NCI-H345 treated with DMSO at 0.1 percent for 48 hours (cell line): ENCODE measurements around the gene PGP.

Source experiments
- DNase-seq: peaks from one replicate; lab custom pipeline; 2025; ENCODE audit not compliant: unreplicated experiment; lab: John Stamatoyannopoulos, UW

PGP gene

DNA sequence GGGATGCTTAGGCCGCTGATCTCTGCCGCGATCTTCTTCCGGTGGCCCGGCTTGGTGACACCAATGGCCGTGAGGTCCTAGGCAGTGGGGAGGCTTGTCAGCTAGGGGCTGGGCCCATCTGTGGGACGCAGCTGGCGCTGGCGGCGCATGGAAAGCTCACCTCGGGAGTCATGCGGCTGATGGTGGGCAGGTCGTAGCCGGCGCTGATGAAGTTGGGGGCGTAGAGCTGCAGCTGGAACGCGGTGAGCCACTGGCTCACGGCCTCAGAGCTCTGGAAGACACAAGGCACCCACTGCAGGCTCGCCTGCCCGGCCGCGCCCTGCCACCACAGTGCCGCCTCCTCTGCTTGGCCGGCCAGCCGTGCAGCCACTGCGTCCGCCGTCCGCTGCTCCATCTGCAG is 31.0 kb downstream of the PGP start:
- DNase-seq = no peak

DNA sequence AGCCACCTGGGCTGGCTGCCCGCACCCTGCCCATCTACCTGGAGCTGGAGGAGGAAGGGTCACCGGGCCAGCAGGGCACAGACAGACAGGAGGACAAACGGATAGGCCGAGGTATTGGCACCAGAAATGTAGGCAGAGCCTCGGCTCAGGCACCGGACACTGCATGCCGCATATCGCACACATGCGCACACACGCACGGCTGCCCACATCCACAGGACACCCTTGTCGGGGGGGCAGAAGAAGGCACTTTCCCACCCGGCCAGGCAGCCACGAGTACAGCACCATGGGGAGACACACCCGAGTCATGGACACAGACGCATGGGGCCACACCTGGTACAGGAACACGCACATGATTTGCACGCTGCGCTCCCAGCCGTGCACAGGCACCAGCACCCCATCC is 32.7 kb downstream of the PGP start:
- DNase-seq = no peak

DNA sequence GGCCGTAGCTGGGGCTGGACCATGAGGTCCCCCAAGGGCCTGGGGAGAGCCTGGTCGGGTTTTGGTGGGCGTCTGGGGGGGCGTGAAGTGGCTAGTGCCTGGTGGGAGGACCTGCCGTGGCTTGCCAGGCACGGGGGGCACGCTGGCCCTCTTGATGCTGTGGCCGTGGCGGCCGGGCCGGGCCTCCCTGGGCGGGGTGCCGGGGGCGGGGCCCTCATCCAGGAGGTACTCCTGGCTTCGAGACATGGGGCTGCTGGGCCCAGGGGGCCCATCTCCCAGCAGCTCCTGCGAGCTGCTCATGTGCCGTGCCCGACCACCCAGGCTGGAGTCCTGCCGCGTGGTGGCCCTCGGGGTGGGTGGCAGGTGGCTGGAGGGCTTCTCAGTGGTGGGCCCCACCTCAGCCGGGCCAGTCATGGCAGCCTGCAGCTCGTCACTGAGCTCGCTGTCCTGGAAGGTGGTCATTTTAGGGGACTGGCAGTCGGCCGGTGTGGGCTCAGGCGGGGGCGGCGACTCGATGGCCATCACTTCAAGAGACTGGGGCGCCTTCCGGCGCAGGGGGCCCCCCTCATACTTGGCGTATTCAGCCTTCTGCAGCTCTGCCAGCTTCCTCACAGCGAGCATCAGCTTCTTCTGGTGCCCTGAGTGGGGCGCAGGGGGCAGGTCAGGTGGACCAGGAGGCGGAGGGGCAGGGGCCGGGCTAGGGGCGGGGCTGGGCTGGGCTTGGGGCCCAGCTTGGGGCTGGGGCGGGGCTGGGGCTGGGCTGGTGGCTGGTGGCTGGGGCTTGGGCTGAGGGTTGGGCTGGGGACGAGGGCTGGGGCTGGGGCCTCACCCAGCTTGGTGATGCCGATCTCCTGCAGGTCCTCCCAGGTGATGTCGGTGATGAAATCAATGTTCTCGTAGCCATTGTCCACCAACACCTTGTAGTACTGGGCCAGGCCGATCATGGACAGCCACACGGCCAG is 33.4 kb downstream of the PGP start:
- DNase-seq = no peak

DNA sequence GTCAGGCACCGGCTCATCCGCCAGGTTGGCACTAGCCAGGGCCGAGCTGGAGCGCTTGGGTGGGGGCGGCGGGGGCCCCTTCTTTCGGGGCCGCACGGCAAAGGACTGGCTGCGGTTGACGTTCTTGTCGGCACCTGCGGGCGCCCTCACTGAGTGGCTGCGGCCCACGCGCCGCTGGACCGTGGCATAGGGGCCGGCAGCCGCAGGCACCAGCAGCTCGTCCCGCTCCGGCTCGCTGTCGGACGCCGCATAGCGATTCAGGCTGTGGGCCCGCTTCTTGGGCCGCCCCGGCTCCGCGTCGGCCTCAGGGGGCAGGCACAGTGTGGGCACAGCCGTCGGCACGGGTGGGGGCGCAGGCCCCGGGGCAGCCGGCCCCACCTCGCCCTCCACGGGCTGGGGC is 34.2 kb downstream of the PGP start:
- DNase-seq = no peak

DNA sequence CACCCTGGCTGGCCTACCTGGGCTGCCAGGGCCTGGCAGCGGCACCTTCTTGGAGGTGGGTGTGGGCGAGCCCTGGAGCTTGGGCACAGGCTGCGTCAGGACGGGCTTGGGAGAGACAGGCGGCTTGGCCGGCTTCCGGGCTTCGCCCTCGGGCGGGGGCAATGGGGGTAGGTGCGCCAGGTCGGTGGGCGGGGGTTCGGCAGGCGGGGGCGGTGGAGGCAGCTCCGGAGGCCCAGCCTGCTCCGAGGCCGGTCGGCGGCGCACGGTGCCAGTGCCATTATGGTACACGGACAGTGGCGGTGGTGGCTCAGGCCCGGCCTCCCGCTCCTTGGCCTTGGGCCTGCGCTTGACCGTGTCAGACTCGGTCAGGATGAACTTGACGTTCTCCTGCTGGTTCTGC is 35.1 kb downstream of the PGP start:
- no peak for DNase-seq

DNA sequence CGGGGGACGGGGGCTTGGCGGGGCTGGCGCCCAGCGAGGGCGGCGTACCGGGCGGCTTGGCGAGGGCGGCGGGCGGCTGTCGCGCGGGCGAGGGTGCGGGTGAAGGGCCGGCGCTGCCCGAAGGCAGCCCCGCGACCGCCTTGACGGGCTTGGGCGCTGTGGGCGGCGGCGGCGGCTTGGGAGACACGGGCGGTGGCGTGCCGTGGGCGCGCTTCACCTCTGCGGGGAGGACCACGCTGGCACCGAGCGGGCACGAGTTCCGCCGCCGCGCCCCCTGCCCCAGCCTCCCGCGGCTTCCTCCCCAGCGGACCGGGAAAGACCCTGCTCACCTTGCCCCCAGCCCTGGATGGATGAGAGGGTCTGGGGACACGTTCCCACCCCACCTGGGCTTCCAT is 35.5 kb downstream of the PGP start:
- no peak for DNase-seq

DNA sequence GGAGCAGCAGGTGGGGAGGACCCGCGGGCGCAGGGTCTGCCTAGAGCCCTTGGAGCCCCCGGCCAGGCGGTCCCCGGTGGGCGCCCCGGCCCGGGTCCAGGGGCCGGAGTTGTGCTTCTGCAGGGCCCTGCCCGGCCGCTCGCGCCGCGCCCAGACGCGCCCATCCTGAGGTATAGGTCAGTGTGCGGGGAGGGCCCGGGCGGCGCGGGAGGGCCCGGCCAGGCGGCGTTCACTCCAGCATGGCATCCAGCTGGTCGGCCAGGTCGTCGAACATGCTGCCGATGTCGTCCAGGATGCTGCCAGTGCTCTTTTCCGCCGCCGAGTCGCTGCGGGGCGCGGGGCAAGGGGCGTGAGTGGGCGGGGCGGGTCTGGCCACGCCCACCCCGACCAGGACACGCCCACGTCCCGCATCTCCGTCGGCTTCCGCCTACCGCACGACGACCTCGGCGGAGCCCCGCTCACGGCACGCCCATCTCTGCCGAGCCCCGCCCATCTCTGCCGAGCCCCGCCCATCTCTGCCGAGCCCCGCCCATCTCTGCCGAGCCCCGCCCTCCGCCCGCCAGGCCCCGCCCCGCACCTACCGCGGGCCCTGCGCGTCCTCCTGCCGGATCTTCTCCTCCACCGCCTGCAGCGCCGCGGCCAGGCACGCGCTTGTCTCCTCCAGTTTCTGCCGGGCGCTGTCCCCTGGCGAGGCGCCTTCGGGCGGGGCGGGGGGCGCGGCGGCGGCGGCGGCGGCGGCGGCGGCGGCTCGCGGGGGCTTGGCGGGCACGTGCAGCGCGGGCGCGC is 36.1 kb downstream of the PGP start:
- DNase-seq = no peak

DNA sequence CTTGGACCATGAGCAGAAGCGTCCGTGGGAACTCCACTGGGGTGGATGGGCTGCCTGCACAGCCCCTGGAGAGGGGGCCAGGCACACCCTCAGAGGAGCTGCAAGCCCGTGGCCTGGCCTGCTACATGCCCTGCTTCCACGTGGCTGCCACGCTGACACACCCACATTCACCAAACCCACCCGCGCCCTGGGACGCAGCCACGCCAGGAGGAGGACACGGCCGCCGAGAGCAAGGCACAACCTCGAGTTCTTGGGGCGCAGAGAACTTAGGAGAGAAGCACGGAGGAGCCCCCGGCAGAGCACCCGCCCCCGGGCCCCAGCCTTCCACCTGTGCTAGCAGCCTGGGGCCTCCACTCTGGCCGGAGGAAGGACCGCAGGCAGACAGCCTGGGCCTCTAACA is 37.1 kb downstream of the PGP start:
- no peak for DNase-seq

DNA sequence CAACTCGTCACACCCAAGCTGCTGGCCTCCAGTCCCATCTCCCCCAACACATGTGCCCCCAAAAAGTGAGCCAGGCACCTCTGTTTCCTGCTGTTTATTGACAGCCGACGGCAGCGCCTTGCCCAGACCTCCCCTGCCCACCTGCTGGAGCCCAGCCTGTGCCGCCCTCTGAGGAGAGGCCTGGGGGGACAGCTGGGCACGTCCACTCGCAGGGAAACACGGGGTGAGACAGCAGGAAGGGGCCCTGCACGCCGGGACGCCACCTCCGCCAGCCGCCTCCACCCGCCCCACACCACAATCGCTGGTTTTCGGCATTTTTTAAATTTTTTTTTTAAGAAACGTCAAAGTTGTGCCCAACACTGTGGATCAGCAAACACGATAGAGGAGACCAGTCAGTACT is 37.5 kb downstream of the PGP start:
- no peak for DNase-seq

DNA sequence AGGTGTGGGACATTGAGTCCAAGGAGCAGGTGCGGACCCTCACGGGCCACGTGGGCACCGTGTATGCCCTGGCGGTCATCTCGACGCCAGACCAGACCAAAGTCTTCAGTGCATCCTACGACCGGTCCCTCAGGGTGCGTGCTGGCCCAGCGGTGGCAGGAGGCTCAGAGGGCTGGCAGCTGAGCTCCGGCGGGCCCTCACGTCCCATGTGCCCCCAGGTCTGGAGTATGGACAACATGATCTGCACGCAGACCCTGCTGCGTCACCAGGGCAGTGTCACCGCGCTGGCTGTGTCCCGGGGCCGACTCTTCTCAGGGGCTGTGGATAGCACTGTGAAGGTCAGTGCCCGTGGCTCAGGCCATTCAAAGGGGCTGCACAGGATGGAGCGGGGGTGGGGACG is 38.6 kb downstream of the PGP start:
- no peak for DNase-seq

DNA sequence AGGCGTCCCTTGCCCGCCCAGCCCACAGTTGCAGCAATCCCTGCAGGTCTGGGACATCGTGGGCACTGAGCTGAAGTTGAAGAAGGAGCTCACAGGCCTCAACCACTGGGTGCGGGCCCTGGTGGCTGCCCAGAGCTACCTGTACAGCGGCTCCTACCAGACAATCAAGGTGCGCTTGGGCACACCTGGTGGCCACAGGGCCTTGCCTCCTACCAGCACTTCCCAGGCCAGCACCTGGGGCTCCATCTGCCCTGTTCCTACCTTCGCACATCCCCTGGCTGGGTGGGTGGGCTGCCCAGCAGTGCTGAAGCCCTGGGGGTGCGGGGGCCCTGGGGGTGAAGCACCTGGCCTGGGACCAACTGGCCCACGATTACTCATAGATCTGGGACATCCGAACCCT is 39.2 kb downstream of the PGP start:
- DNase-seq = no peak

DNA sequence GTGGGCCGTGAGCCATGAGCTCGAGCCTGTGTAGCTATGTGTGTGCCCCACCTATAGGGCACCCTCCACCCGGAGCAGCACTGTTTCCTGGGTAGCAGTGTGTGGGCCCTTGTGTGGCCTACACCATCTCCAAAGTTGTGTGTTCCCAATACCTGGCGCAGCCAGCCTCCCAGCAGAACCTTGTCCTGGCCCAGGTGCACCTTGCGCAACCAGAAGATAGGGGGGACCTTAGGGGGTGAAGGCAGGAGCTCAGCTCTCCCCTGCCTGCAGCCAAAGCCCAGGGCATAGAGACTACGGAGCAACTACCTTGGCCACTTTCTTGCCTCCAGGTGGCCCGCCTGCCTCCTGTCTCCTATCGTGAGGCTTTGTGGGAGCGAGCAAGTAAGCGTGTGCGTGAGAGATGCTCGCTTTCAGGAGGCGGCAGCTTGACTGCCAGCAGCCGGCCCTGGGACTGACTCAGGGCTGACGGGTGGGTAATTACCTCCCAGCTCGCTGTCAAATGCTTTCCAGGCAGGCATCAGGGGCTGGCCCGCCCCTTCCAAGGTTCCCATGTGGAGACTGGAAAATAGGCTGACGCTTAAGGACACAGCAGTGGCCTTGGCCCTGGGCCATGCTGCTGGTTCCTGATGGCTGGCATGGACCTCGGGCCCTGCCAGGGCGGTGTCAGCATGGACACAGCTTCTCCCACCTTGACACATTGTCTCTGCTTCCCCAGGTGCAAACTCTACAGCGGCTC is 40.1 kb downstream of the PGP start:
- DNase-seq = no peak

DNA sequence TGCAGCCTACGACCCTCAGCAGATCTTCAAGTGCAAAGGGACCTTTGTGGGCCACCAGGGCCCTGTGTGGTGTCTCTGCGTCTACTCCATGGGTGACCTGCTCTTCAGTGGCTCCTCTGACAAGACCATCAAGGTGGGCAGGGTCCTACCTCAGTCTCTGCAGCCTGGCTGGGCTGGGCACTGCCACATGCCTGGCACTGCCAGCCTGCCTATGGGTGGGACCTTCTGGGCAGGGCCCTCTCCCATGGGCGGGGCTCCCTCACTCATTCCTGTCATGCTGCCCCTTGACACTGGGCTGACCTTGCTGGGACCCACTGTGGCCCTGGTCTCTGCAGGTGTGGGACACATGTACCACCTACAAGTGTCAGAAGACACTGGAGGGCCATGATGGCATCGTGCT is 40.7 kb downstream of the PGP start:
- DNase-seq = no peak

DNA sequence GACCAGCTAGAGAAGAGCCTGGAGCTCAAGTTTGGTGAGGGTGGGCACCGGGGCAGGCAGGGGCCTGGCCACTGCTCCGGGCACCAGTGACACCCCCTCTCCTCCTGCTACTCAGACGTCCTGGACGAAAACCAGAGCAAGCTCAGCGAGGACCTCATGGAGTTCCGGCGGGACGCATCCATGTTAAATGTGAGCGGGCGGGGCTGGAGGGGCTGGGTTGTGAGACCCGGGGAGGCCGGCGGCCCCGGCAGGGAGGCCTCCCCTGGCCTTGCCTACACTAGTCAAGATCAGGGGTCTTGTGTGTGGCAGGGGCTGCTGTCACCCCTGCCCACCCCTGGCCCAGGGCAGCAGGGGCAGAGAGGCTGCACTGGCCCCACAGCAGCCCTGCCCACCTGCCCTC is 41.3 kb downstream of the PGP start:
- DNase-seq = no peak

DNA sequence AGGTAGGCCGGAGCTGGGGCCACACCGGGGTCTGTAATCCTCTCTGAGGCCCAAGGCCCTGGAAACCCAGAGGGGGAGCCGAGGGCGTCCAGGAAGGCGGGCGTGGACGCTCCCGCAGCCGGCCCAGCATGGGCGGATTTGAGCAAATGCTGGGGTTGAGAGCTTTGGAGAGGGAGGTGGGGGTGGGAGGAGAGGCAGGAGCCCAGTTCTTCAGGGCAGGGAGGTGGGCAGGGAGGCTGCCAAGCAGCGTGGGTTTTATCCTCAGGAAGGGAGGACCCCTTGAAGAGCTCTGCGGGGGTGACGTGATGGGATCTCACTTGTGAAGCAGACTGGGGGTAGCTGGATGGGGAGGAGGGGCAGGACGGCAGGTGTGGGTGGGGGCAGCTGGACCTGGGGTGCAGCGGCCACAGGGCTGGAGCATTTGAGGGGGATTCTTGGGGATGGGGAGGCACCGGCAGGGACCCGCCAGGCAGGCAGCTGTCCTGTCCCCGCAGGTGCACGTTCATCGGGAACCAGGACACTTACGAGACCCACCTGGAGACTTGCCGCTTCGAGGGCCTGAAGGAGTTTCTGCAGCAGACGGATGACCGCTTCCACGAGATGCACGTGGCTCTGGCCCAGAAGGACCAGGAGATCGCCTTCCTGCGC is 41.8 kb downstream of the PGP start:
- no peak for DNase-seq

DNA sequence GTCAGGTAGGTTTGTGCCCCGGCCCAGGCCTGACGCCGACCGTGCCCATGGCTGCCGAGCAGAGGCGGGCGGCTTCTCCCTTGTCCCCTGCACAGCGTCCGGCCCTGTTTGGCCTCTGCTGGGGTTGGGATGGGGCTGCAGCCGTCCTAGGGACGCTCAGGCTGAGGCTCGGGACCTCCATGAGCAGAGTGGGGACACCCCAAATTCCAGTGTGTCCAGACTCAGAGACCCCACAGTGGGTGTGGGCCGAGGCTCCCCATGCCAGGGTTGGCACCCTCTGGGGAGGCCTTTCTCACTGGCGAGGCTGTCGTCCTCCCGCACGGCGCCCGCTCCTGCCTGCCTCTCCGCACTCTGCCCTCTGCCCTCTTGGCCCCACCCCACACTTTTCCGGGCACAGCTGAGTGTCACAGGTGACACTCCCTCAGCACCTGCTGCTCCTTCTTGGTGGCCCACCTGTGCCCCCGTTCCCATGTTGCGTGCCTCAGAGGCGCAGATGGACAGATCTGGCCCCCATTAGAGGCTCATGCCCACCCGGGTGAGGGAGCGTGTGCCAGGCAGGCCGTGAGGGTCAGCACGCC is 43.0 kb downstream of the PGP start:
- DNase-seq = no peak

DNA sequence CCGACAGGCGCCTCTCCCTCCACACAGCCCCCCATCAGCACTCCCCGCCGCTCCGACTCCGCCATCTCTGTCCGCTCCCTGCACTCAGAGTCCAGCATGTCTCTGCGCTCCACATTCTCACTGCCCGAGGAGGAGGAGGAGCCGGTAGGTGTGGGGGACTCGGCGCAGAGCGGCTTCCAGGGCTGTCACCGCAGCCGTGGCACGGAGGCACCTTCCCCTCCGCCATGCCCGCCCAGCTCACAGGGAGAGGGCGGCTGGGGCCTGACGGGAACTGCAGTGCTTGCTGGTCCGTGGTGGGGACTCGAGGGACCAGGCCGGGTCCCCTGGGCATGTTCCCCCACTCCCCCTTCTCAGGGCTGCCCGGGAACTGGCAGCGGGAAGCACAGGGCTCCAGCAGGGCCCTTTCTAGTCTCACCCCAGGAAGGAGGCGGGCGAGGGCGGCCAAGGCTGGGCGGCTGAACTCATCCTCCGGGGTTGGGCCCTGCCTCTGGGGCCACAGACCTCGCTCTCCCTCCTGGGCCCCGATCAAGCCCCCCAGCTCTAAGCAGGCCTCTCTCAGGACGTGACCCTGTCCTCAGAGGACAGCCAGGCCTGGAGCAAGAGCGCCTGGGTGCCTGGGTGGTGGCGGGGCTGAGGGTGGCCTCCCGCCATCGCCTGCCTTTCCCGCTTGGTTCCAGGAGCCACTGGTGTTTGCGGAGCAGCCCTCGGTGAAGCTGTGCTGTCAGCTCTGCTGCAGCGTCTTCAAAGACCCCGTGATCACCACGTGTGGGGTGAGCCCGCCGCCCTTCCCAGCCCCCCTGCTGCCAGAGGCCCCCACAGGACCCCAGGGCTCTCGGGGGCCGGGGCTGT is 43.8 kb downstream of the PGP start:
- DNase-seq = no peak

DNA sequence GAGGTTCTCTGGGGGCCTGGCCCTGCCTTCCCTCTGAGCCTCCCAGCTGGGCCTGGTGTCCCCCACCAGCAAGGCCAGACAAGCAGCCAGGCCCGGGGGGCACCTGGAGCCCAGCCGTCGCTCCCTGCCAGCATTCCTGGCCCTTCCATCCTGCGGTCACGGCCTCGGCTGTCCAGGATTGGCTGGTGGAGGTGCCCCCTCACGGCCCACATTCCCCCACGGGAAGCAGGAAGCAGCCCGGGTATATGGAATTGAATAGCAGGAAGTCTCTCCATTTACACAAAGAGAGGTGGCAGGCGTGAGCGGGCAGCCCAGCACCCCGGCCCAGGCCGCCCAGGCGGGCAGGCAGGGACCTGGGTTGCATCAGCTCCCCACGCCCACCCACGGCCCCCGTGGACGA is 44.6 kb downstream of the PGP start:
- no peak for DNase-seq

DNA sequence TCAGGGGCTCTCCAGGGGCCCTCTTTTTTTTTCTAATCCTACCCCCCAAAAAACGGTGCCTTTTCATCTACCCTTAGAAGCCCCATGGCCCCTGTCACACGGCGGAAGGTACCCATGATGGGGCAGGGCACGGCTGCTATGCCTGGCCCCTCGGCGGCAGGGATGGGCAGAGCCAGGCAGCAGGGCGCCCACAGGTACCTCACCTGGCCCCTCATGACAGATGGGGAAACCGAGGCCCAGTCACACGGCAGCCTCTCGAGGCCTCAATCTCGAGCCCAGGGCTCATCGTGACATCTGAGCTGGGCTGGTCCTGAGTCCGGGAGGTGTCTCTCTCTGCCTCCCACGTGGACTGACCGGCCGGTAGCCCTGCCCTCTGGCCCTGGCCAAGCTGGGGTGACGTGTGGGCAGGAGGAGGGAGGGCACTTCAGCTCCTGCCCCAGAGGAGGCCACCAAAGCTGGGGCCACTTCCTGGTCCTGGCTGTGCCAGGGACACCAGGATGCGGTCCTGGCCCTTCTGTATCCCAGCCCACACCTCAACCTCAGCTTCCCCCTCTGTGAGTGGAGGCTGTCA is 47.5 kb downstream of the PGP start:
- no peak for DNase-seq
